Effector CD4-positive, alpha-beta T cell (primary cell): ENCODE data around the gene CCNG1.
"Not testable (repeated sequence)": the region's sequence is repeated elsewhere in the genome, so short reads cannot be mapped to it uniquely, and the experiment has no call there.

Source experiments
- DNase-seq: peaks from one replicate; pipeline ENCODE4 v3.0.0-alpha.2; 2020

The CCNG1 gene

GRCh38 chr5:163445345-163445744 lies 8.0 kb downstream of the CCNG1 start:
- DNase-seq, result no peak

GRCh38 chr5:163447191-163447590 lies 9.8 kb downstream of the CCNG1 start:
- no peak for DNase-seq

DNA sequence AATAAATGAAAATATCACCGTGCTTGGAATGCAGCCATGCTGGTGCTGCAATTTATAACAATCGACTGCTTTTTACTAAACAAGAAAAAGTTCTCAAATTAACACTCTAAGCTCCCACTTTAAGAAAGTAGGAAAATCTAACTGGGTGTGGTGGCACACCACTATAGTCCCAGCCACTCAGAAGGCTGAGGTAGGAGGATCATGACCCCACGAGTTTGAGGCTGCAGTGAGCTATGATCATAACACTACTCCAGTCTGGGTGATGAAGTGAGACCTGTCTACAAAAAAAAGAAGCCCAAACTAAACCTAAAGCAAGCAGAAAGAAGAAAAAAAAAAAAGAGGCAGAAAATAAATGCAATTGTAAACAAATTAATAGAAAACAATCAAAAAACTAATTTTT lies 10.5 kb downstream of the CCNG1 start:
- DNase-seq, result no peak

- DNase-seq, result no peak
These were observed 11.1 kb downstream of the CCNG1 start for GRCh38 chr5:163448491-163448890.

DNA sequence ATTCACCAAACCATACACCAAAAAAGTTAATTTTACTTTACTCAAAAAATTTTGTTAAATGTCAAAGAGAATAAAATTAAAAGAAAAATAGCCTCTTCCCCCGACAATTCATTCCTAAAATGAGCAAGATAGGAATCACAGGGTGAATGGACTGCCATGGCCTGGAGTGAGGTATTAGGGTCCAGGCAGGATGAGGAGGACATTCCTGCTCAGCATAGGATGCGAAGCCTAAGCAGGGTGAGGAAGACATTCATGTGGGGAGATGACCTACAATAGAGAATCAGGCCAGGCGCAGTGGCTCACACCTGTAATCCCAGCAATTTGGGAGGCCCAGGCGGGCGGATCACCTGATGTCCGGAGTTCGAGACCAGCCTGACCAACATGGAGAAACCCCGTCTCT lies 14.1 kb downstream of the CCNG1 start:
- DNase-seq, result no peak

GRCh38 chr5:163453705-163454104 lies 16.3 kb downstream of the CCNG1 start:
- DNase-seq, result no peak

- not testable (repeated sequence) for DNase-seq
These were observed 18.0 kb downstream of the CCNG1 start for GRCh38 chr5:163455406-163455805.

- DNase-seq, result no peak
These were observed 18.7 kb downstream of the CCNG1 start for GRCh38 chr5:163456029-163456589.

- no peak for DNase-seq
These were observed 19.4 kb downstream of the CCNG1 start for GRCh38 chr5:163456840-163457239.

GRCh38 chr5:163458778-163459385 lies 21.5 kb downstream of the CCNG1 start:
- DNase-seq, result no peak

DNA sequence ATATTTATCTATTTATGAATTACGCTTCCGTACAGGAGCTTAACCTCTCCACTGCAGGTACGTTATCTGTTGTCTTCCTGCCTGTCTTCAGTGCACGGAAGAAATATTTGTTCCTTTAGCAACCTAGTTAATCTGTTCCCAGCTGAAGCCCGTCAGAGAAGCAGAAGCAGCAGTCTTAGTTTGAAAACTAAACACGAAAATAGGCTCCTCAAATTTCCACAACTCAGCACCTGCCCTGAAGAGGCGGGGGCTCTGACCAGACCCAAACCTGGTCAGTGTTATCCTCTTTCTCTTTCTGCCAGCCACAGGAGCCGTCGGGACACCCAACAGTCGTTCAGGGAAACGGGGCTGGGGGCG lies 22.0 kb downstream of the CCNG1 start:
- no peak for DNase-seq

DNA sequence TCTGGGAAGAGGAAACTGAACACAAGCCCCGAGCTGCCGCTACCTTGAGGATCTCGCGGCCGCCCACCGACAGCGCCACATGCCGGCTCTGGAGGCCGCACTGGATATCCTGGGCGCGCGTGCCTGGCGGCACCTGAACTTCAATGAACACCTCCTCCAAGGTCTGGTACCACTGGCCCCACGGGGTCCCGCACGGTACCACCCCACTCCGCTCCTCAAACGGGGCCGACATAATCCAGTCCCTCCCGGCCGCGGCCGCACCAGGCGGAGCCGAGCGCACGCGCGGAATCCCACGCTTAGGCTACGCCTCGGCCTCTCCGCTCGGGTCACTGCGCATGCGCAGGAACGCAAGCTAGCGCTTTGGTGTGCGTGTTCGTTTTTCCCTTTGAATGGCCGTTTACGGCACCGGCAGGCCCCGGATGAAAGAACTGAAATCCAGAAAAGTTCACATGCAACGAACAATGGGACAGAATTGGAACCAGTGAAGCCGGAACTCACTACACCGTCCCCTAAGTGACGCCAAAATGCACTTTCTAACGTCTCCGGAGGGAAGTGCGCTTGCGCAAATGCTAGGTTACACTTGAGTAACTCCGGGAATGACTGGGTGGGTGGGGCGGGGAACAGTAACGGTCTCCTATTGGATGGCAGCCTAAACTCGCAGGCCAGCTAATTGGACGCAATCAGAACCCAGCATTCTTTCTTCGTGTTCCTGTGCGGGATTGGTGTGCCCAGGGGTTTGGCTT lies 22.6 kb downstream of the CCNG1 start, which contains the start of gene NUDCD2:
TSS of gene NUDCD2 (minus strand) at position 284 of the 743 bp plus-strand sequence. CDS start at position 232, 52 bp downstream.
- peak; percentile 96 for DNase-seq

DNA sequence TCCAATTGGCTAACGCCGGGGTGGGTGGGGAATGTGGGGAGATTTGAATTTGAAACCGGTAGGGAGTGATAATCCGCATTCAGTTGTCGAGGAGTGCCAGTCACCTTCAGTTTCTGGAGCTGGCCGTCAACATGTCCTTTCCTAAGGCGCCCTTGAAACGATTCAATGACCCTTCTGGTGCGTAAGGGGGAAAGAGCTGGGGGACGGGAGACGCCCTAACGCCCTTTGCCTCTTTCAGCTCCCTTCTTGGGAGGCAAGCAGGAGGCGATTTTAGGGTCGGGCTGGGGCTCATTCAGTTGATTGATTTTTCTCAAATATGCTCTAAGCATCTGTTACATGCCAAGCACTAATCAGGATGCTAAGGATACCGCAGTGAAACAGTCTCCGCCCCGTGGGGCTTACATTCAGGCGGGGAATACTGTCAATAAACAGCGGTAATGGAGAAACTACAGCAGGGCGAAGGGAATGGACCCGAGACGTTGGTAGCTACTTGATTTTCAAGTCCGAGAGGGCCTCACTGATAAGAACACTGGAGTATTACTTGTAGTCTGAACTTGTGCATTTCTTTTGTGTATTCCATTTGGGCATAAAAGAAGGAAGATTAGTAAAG lies 23.3 kb downstream of the CCNG1 start, which contains the start of gene HMMR:
TSS of gene HMMR (plus strand) at position 71 of the 610 bp plus-strand sequence. CDS start at position 132, 61 bp downstream.
- no peak for DNase-seq

DNA sequence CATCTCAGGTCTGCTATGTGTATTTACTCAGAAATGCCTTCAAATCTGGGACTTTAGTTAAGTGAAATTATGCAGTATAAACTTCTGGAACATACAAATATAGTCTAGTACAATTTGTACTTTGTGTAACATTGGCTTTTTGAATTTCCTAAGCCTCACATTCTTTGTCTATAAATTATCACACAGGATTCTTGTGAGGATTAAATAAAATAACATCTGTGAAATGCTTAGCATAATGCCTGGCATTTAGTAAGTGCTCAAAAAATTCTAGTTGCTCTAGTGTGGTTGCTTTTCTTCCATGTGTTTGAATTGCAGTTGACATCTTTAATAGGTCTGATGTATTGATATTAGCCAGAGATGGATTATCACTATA lies 25.7 kb downstream of the CCNG1 start:
- no peak for DNase-seq

DNA sequence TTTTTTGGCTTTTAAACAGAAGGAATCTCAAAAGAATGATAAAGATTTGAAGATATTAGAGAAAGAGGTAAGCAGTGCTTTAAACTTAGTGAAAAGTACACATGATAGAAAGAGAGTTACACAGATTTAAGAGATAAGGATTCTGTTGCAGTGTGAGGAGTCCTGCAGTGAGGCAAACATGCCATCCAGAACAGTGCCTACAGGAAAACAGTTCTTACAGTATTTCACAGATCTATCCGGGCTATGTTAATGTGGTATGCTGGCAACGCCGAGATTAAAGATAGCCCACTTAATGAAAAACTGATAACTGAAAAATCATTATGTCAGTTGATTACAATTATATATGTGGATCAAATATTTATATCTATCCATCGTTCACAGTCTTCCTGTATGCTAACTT lies 30.3 kb downstream of the CCNG1 start:
- no peak for DNase-seq

DNA sequence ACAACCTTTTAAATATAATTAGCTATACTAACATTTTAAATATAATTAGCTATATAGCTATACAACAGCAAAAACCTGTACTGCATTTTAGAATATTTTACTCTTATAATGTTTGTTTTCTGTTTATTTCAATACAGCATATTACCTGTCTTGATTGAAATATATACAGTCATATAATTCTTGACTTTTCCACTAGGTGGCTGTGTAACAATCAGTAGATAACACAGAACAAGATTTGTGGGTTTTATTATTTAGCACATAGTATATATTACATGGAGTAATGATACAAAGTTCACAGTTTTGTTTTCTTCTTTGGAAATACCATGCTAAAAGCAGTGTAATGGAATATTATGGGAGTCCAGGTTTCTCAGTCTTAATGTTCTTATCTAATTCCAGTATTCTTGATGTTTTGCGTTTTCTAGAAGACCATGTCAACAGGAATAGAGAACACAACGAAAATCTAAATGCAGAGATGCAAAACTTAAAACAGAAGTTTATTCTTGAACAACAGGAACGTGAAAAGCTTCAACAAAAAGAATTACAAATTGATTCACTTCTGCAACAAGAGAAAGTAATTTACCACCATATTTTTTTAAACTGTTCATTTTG lies 36.3 kb downstream of the CCNG1 start:
- DNase-seq, result no peak

- no peak for DNase-seq
These were observed 38.0 kb downstream of the CCNG1 start for GRCh38 chr5:163475411-163475810.

- no peak for DNase-seq
These were observed 41.0 kb downstream of the CCNG1 start for GRCh38 chr5:163478126-163478981.

GRCh38 chr5:163478982-163479271 lies 41.5 kb downstream of the CCNG1 start:
- no peak for DNase-seq

DNA sequence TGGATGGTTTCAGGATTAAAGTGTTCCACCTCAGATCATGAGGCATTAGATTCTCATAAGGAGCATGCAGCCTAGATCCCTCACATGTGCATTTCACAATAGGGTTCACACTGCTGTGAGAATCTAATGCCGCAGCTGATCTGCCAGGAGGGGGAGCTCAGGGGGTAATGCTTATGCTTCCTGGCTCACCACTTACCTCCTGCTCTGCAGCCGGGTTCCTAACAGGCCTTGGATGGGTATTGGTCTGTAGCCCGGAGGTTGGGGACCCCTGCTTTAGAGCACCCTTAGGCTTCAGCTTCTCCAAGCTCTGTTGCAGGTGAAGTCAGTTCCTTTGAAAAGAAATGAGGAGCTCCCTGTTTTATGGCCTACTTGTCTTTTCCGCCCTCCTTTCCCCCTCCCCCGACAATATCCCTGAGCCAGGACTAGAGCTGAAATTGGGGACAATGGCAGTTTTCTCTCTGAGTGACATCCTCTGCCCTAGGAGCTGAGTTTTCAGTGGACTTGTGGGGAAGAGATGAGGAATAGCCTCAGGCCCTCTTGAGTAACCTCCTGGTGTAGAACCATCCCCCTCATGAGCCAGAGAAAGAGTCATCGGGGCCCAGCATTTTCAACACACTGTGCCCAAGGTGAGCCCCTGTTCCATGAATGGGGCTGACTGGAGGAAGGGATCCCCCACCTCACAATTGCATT lies 51.8 kb downstream of the CCNG1 start:
- no peak for DNase-seq

DNA sequence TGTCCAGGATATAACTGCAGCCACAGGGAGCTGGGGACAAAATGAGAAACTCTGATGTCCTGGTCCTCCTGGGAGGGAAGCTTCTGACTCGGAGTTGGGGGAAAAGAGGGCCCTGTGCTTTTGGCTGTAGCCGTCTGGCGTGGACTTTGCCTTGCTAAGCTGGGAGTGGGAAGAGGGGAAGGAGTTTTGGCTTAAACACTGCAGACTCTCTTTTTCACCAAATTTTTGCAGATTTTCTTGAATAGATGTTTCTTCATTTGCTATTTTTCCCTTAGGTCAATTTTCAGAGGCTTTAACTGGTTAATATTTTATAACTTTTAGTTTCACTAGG lies 52.3 kb downstream of the CCNG1 start:
- no peak for DNase-seq
